Nephron (organoid): ENCODE data around the gene KCNT1.

ENCODE experiments used
- H3K27ac Mint-ChIP-seq, 3 experiments: 2 replicates each; pipeline ENCODE4 v1.8.0; 2020; ENCODE audit warnings: mixed read lengths in 3 of 3, mild to moderate bottlenecking in 2 of 3, moderate library complexity in 1 of 3
- H3K27me3 Mint-ChIP-seq: 2 replicates; pipeline ENCODE4 v1.8.0; 2021; ENCODE audit warnings: low read depth, mild to moderate bottlenecking, moderate library complexity, mixed read lengths
- H3K36me3 Mint-ChIP-seq: 2 replicates; pipeline ENCODE4 v1.8.0; 2020; ENCODE audit warnings: low read depth, mixed read lengths
- H3K4me1 Mint-ChIP-seq: 2 replicates; pipeline ENCODE4 v1.8.0; 2020; ENCODE audit warnings: mixed read lengths
- H3K4me3 Mint-ChIP-seq, 3 experiments: 2 replicates each; pipeline ENCODE4 v1.8.0; 2020; ENCODE audit warnings: mild to moderate bottlenecking in 3 of 3, mixed read lengths in 3 of 3, moderate library complexity in 2 of 3
- H3K9me3 Mint-ChIP-seq: 2 replicates; pipeline ENCODE4 v1.8.0; 2020; ENCODE audit warnings: mixed read lengths
- TF ChIP-seq, protein P1 (sequence below), 3 experiments: fragments of 200-600 bp; sonication (generic); IDR thresholded peaks; one replicate each; pipeline ENCODE4 v1.5.0; 2021; ENCODE audit warnings: antibody characterized with exemption in 3 of 3; ENCODE audit not compliant: unreplicated experiment in 3 of 3

The KCNT1 gene

DNA sequence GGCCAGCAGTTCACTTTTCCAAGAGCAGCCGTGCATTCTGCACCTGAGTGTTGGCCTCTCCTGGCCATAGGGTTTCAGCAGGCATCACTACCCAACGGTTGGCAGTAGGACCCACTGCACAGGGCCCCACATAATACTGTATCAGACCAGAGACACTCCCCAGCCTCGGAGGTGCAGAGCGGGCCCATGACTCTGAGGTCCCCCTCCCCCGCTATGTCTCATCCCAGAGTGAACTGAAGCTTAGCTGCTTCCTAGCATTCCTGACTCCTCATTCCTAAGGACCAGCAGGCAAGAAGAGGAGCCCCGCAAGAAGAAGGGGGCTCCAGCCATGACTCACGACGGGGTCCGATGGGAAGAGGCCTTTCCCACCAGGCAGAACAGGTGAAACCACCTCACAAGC lies 138.1 kb downstream of the KCNT1 start:
- peaks cover 22% of the 10 kb centered on the region for H3K9me3 Mint-ChIP-seq
- H3K36me3 Mint-ChIP-seq = peaks cover 36% of the 10 kb centered on the region
- H3K4me3 Mint-ChIP-seq = no peak overlapping the region
- no peak overlapping the region for H3K27ac Mint-ChIP-seq
- H3K27me3 Mint-ChIP-seq = no peaks in the 10 kb centered on the region
- TF ChIP-seq, protein P1, sequence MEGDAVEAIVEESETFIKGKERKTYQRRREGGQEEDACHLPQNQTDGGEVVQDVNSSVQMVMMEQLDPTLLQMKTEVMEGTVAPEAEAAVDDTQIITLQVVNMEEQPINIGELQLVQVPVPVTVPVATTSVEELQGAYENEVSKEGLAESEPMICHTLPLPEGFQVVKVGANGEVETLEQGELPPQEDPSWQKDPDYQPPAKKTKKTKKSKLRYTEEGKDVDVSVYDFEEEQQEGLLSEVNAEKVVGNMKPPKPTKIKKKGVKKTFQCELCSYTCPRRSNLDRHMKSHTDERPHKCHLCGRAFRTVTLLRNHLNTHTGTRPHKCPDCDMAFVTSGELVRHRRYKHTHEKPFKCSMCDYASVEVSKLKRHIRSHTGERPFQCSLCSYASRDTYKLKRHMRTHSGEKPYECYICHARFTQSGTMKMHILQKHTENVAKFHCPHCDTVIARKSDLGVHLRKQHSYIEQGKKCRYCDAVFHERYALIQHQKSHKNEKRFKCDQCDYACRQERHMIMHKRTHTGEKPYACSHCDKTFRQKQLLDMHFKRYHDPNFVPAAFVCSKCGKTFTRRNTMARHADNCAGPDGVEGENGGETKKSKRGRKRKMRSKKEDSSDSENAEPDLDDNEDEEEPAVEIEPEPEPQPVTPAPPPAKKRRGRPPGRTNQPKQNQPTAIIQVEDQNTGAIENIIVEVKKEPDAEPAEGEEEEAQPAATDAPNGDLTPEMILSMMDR (IDR thresholded peaks at IDR 0.05; ENCODE audit: unreplicated experiment in 3 of 3) = no peak
- no peaks in the 10 kb centered on the region for H3K4me1 Mint-ChIP-seq

DNA sequence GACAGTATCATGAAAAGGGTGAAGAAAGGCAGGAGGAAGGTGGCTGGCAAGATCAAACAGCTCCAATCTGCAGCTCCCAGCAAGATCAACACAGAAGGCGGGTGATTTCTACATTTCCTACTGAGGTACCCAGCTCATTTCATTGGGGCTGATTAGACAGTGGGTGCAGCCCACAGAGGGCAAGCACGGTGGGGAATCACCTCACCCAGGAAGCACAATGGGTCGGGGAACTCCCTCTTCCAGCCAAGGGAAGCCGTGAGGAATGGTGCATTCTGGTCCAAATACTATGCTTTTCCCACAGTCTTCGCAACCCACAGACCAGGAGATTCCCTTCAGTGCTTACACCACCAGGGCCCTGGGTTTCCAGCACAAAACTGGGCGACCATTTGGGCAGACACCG lies 138.6 kb downstream of the KCNT1 start:
- Mint-ChIP-seq H3K27ac (no peak overlapping the region), H3K4me1 (no peaks in the 10 kb centered on the region), H3K4me3 (no peak overlapping the region), H3K36me3 (peaks cover 40% of the 10 kb centered on the region), H3K27me3 (no peaks in the 10 kb centered on the region), H3K9me3 (peaks cover 27% of the 10 kb centered on the region)
- TF ChIP-seq, protein P1 (IDR thresholded peaks at IDR 0.05; ENCODE audit: unreplicated experiment in 3 of 3) = no peak
